Measurements from ENCODE around the gene C12orf56. TPM values are rescaled to one million over a fixed set of nuclear protein-coding genes. Genes with fewer than 3 reads are reported as not detected.
"Not testable (repeated sequence)": the region's sequence is repeated elsewhere in the genome, so short reads cannot be mapped to it uniquely, and the experiment has no call there.

Gene C12orf56
- total and polyA plus RNA-seq, 9 of the 15 experiments (the other 6 are each of a cell fraction or from before 2014, with no cell fraction given): 0.40 to 4.8 (median 1.2) TPM

DNA sequence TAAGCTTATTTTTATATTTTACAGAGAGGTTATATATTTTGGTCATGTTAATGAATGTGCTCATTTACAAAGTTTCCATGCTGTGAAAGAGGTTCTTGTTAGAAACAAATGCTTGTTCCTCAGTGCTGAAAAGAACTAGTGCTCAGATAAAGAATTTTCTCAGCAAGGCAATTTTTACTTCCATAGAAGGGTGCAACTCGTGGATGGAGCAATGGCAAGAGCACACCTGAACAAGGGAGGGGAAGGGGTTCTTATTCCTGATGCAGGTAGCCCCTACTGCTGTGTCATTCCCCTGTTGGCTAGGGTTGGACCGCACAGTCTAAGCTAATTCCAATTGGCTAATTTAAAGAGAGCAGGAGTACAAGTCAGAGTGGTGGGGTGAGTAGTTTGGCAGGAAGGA is 34.3 kb downstream of the C12orf56 start:
- CTCF ChIA-PET (ENCODE audit: low intra/inter-chr PET ratio); H3K79me2 ChIP-seq (ENCODE audit: control insufficient read depth, insufficient read depth, low read length); H3K9ac ChIP-seq (ENCODE audit: insufficient read depth in 1 of 2, low read depth in 2 of 2, low read length in 2 of 2); H3K27ac ChIP-seq (ENCODE audit: extremely low read depth, low read depth, low read length); H3K27me3 ChIP-seq (ENCODE audit: control insufficient read depth in 2 of 2, insufficient read depth in 2 of 2, low read length in 2 of 2); FAIRE-seq; intact Hi-C loops (cut with micrococcal nuclease); H3K4me2 ChIP-seq (ENCODE audit: insufficient read depth, low read length); in situ Hi-C loops (cut with MboI); H3K4me1 ChIP-seq (replicated peaks in 1 of 2; ENCODE audit: control insufficient read depth in 2 of 2, insufficient read depth in 2 of 2, low read length in 2 of 2); H3K9me1 ChIP-seq (ENCODE audit: control insufficient read depth, insufficient read depth, low read length); H2AFZ ChIP-seq (ENCODE audit: low read depth, low read length); H3K9me3 ChIP-seq (replicated peaks; ENCODE audit: control insufficient read depth, insufficient read depth, low read depth, low read length); DNase-seq (ENCODE audit: extremely low read depth in 1 of 4, low spot score in 3 of 4); H4K20me1 ChIP-seq (replicated peaks; ENCODE audit: control insufficient read depth, insufficient read depth, low read length); H3K36me3 ChIP-seq (ENCODE audit: control insufficient read depth, insufficient read depth, low read length); ATAC-seq; POLR2A ChIA-PET; BruUV-seq (replicated peaks); H3K4me3 ChIP-seq: not testable (repeated sequence)
- TF ChIP-seq TRIM28 (IDR thresholded peaks at IDR 0.05) (peak; percentile 58; the same call in 1 of the 2 replicates), CBX3 (IDR thresholded peaks at IDR 0.05; ENCODE audit: borderline replicate concordance in 1 of 2, low read length in 2 of 2) (peak in 1 of 2 experiments; percentile 72; a peak in 2 of 3 replicates)
- WGBS (ENCODE audit: insufficient coverage, low coverage, missing lambda C conversion rate): 5% methylated on average over 2 of the region's 2 CpGs

DNA sequence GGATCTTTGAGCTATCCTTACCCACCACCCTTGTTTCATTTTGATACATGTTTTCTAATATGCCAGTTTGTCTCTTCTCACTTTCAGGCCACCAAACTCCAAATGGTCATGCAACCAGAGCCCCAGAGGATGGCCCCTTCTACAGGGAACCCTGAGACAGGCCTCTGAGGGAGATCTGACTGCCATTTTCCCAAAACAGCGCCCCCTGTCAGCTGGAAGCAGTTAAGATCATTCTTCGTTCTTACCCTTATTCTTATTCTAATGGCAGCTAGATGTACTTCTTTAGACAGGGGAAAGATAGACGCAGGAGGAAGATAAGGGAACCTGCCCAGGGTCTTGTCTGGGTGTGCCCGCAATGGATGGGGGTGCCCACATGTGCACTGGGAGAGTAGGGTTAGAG is 38.4 kb downstream of the C12orf56 start:
- intact Hi-C loops (cut with micrococcal nuclease): no loop called here

More for the DNA sequence above, 38.4 kb downstream of the C12orf56 start:
- Histone ChIP-seq H3K27ac (ENCODE audit: extremely low read depth, low read depth, low read length) (no peak overlapping the region), H3K4me2 (ENCODE audit: insufficient read depth, low read length) (no peak overlapping the region), H3K36me3 (ENCODE audit: control insufficient read depth, insufficient read depth, low read length) (no peaks in the 10 kb centered on the region), H3K79me2 (ENCODE audit: control insufficient read depth, insufficient read depth, low read length) (no peaks in the 10 kb centered on the region), H3K9me1 (ENCODE audit: control insufficient read depth, insufficient read depth, low read length) (no peaks in the 10 kb centered on the region), H3K4me1 (replicated peaks in 1 of 2; ENCODE audit: control insufficient read depth in 2 of 2, insufficient read depth in 2 of 2, low read length in 2 of 2) (no peaks in the 10 kb centered on the region), H4K20me1 (replicated peaks; ENCODE audit: control insufficient read depth, insufficient read depth, low read length) (no peaks in the 10 kb centered on the region), H3K27me3 (ENCODE audit: control insufficient read depth in 2 of 2, insufficient read depth in 2 of 2, low read length in 2 of 2) (no peaks in the 10 kb centered on the region), H3K4me3 (no peak overlapping the region), H2AFZ (ENCODE audit: low read depth, low read length) (no peak overlapping the region), H3K9me3 (replicated peaks; ENCODE audit: control insufficient read depth, insufficient read depth, low read depth, low read length) (no peaks in the 10 kb centered on the region; the same call in 1 of the 2 replicates), H3K9ac (ENCODE audit: insufficient read depth in 1 of 2, low read depth in 2 of 2, low read length in 2 of 2) (no peak overlapping the region)
- in situ Hi-C loops (cut with MboI): no loop called here
- no TSS peak for BruUV-seq (replicated peaks)
- TF ChIP-seq CREB1 (IDR thresholded peaks at IDR 0.05): no peak
- TF ChIP-seq CREB1 (CRISPR knock-in tag; IDR thresholded peaks at IDR 0.05): no peak
- peak in 1 of 2 experiments; percentile 10; a peak in 1 of 4 replicates for TF ChIP-seq RAD21 (CRISPR knock-in tag; conservative IDR thresholded peaks at IDR 0.05 in 1 of 2, IDR thresholded peaks at IDR 0.05 in 1 of 2)
- peak in 1 of 3 experiments; percentile 37 for TF ChIP-seq YY1 (IDR thresholded peaks at IDR 0.05; ENCODE audit: borderline replicate concordance in 1 of 3, control insufficient read depth in 1 of 3, extremely low read depth in 1 of 3, insufficient read depth in 3 of 3, insufficient read length in 1 of 3, insufficient replicate concordance in 2 of 3, low read depth in 1 of 3, low read length in 2 of 3)
- no peak for TF ChIP-seq RBM17 (IDR thresholded peaks at IDR 0.05; ENCODE audit: borderline replicate concordance, low read depth, low read length)
- no peak for TF ChIP-seq ZNF232 (CRISPR knock-in tag; IDR thresholded peaks at IDR 0.05)
- TF ChIP-seq, protein P1, sequence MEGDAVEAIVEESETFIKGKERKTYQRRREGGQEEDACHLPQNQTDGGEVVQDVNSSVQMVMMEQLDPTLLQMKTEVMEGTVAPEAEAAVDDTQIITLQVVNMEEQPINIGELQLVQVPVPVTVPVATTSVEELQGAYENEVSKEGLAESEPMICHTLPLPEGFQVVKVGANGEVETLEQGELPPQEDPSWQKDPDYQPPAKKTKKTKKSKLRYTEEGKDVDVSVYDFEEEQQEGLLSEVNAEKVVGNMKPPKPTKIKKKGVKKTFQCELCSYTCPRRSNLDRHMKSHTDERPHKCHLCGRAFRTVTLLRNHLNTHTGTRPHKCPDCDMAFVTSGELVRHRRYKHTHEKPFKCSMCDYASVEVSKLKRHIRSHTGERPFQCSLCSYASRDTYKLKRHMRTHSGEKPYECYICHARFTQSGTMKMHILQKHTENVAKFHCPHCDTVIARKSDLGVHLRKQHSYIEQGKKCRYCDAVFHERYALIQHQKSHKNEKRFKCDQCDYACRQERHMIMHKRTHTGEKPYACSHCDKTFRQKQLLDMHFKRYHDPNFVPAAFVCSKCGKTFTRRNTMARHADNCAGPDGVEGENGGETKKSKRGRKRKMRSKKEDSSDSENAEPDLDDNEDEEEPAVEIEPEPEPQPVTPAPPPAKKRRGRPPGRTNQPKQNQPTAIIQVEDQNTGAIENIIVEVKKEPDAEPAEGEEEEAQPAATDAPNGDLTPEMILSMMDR (IDR thresholded peaks at IDR 0.05 in 2 of 3, conservative IDR thresholded peaks at IDR 0.05 in 1 of 3; ENCODE audit: insufficient read depth in 2 of 3, low read depth in 1 of 3, low read length in 3 of 3): peak; percentile 49 to 64 (median 61); a peak in 5 of 6 replicates
- POLR2A ChIA-PET: interaction anchor here (0.7 kb wide), 1 partner anchor 21 kb away, joined by 4 read pairs; no protein-coding TSS in a partner anchor
- CTCF ChIA-PET (ENCODE audit: low intra/inter-chr PET ratio): no interaction called here
- ATAC-seq (peak; percentile 86), FAIRE-seq (peak; percentile 37), DNase-seq (ENCODE audit: extremely low read depth in 1 of 4, low spot score in 3 of 4) (peak in 2 of 4 experiments; percentile 11 to 45)
- WGBS (ENCODE audit: insufficient coverage, low coverage, missing lambda C conversion rate): 2% methylated on average over 4 of the region's 4 CpGs

All from K562 (cell line).